Lower leg skin (tissue), 3 donors: Measurements from ENCODE around the gene CYTH3.

Source experiments
- CTCF ChIP-seq, 3 donors: fragments of 450-650 bp; IDR thresholded peaks; one replicate each; pipeline ENCODE4 v1.5.1; 2016; ENCODE audit warnings: antibody characterized with exemption in 3 of 3, mild to moderate bottlenecking in 3 of 3, moderate library complexity in 2 of 3
- POLR2A ChIP-seq, 2 donors: fragments of 450-650 bp; IDR thresholded peaks; one replicate each; pipeline ENCODE4 v1.6.1; 2016 to 2017; ENCODE audit warnings: antibody characterized with exemption in 2 of 2, mild to moderate bottlenecking in 1 of 2, moderate library complexity in 1 of 2

GRCh38 chr7:6252748-6253147 lies 19.7 kb downstream of the CYTH3 start:
- TF ChIP-seq CTCF (IDR thresholded peaks at IDR 0.05) (no peak), POLR2A (IDR thresholded peaks at IDR 0.05) (no peak)
